ENCODE measurements around the gene POLR3F. TPM values are rescaled to one million over a fixed set of nuclear protein-coding genes. Genes with fewer than 3 reads are reported as not detected.

POLR3F gene
- total and polyA plus RNA-seq, 2 donors (not counting 1 experiment from before 2014, with no cell fraction given), result 2.9 to 13.1 TPM

GRCh38 chr20:18533491-18533890 is 66.3 kb downstream of the POLR3F start:
- Mint-ChIP-seq H3K27me3 (no peaks in the 10 kb centered on the region), H3K9me3 (ENCODE audit: insufficient read depth) (no peaks in the 10 kb centered on the region), H3K4me3 (no peak overlapping the region), H3K27ac (no peak overlapping the region), H3K4me1 (no peaks in the 10 kb centered on the region)
- H3K9ac ChIP-seq (ENCODE audit: low read length), result no peak overlapping the region
- intact Hi-C loops (cut with micrococcal nuclease), result no loop called here
- no peaks in the 10 kb centered on the region for H3K27me3 ChIP-seq (replicated peaks in 1 of 4; ENCODE audit: control extremely low read depth in 1 of 4, control insufficient read depth in 3 of 4, insufficient read depth in 4 of 4, low read length in 3 of 4)
- DNase-seq (no peak), ATAC-seq (ENCODE audit: low read depth) (no peak)
- H3K36me3 ChIP-seq (replicated peaks in 1 of 2; ENCODE audit: control extremely low read depth in 1 of 2, control insufficient read depth in 1 of 2, extremely low read depth in 1 of 2, insufficient read depth in 2 of 2, low read length in 1 of 2), result peaks cover 6 to 76% of the 10 kb centered on the region in 2 experiments
- no peak overlapping the region for H3K27ac ChIP-seq (ENCODE audit: low read length in 2 of 2)
- CTCF ChIA-PET, result no interaction called here
- H4K20me1 ChIP-seq (ENCODE audit: control insufficient read depth, insufficient read depth, low read length, poor library complexity, severe bottlenecking), result no peaks in the 10 kb centered on the region
- no peaks in the 10 kb centered on the region for H3K9me3 ChIP-seq (ENCODE audit: control extremely low read depth in 1 of 3, control insufficient read depth in 2 of 3, insufficient read depth in 1 of 3, low read length in 2 of 3)
- no peak overlapping the region for H2AFZ ChIP-seq (ENCODE audit: insufficient read depth, low read depth, low read length, poor library complexity, severe bottlenecking)
- H3K4me3 ChIP-seq (ENCODE audit: control extremely low read depth in 1 of 5, extremely low read depth in 1 of 5, insufficient read depth in 1 of 5, low read depth in 2 of 5, low read length in 4 of 5), result no peak overlapping the region
- H3K79me2 ChIP-seq (ENCODE audit: control insufficient read depth, insufficient read depth, low read length), result no peaks in the 10 kb centered on the region
- H3K4me2 ChIP-seq (replicated peaks; ENCODE audit: low read depth, low read length, poor library complexity, severe bottlenecking), result no peak overlapping the region
- WGBS (ENCODE audit: insufficient coverage), result 100% methylated on average over 1 of the region's 1 CpG
- TF ChIP-seq EZH2 (IDR thresholded peaks at IDR 0.05; ENCODE audit: borderline replicate concordance, insufficient read depth, low read depth, low read length, poor library complexity, severe bottlenecking) (no peak), CTCF (IDR thresholded peaks at IDR 0.05) (no peak)
- POLR2A ChIA-PET, result no interaction called here
- H3K4me1 ChIP-seq (ENCODE audit: control insufficient read depth in 2 of 2, insufficient read depth in 2 of 2, low read length in 2 of 2), result no peaks in the 10 kb centered on the region

- Histone ChIP-seq H3K4me2 (replicated peaks; ENCODE audit: low read depth, low read length, poor library complexity, severe bottlenecking) (no peak overlapping the region), H3K9ac (ENCODE audit: low read length) (no peak overlapping the region), H3K9me3 (ENCODE audit: control extremely low read depth in 1 of 3, control insufficient read depth in 2 of 3, insufficient read depth in 1 of 3, low read length in 2 of 3) (no peaks in the 10 kb centered on the region), H3K27ac (ENCODE audit: low read length in 2 of 2) (no peak overlapping the region), H3K79me2 (ENCODE audit: control insufficient read depth, insufficient read depth, low read length) (no peaks in the 10 kb centered on the region), H3K36me3 (replicated peaks in 1 of 2; ENCODE audit: control extremely low read depth in 1 of 2, control insufficient read depth in 1 of 2, extremely low read depth in 1 of 2, insufficient read depth in 2 of 2, low read length in 1 of 2) (peaks cover 6 to 73% of the 10 kb centered on the region in 2 experiments), H2AFZ (ENCODE audit: insufficient read depth, low read depth, low read length, poor library complexity, severe bottlenecking) (no peak overlapping the region), H3K4me3 (ENCODE audit: control extremely low read depth in 1 of 5, extremely low read depth in 1 of 5, insufficient read depth in 1 of 5, low read depth in 2 of 5, low read length in 4 of 5) (no peak overlapping the region), H3K4me1 (ENCODE audit: control insufficient read depth in 2 of 2, insufficient read depth in 2 of 2, low read length in 2 of 2) (no peaks in the 10 kb centered on the region), H3K27me3 (replicated peaks in 1 of 4; ENCODE audit: control extremely low read depth in 1 of 4, control insufficient read depth in 3 of 4, insufficient read depth in 4 of 4, low read length in 3 of 4) (no peaks in the 10 kb centered on the region), H4K20me1 (ENCODE audit: control insufficient read depth, insufficient read depth, low read length, poor library complexity, severe bottlenecking) (no peaks in the 10 kb centered on the region)
- POLR2A ChIA-PET, result no interaction called here
- no peaks in the 10 kb centered on the region for H3K27me3 Mint-ChIP-seq
- no peaks in the 10 kb centered on the region for H3K9me3 Mint-ChIP-seq (ENCODE audit: insufficient read depth)
- H3K4me3 Mint-ChIP-seq, result no peak overlapping the region
- TF ChIP-seq CTCF (IDR thresholded peaks at IDR 0.05) (no peak), EZH2 (IDR thresholded peaks at IDR 0.05; ENCODE audit: borderline replicate concordance, insufficient read depth, low read depth, low read length, poor library complexity, severe bottlenecking) (no peak)
- intact Hi-C loops (cut with micrococcal nuclease), result no loop called here
- no peak for ATAC-seq (ENCODE audit: low read depth)
- CTCF ChIA-PET, result no interaction called here
- no peaks in the 10 kb centered on the region for H3K4me1 Mint-ChIP-seq
- no peak overlapping the region for H3K27ac Mint-ChIP-seq
- WGBS (ENCODE audit: insufficient coverage), result 90% methylated on average over 2 of the region's 6 CpGs
- no peak for DNase-seq
Measured at GRCh38 chr20:18533978-18534644, 66.9 kb downstream of the POLR3F start.

All from B cell (primary cell).